Stimulated activated CD4-positive, alpha-beta T cell treated with anti-CD3 and anti-CD28 coated beads, Interleukin-2, amount 100 ng/mL, for 4 hours (primary cell): ENCODE results near the gene NUBP1.
"Not testable (repeated sequence)": the region's sequence is repeated elsewhere in the genome, so short reads cannot be mapped to it uniquely, and the experiment has no call there.

Experiments used
- DNase-seq: peaks from one replicate; pipeline ENCODE4 v3.0.0-alpha.2; 2020; ENCODE audit warnings: low read depth

The NUBP1 gene

DNA sequence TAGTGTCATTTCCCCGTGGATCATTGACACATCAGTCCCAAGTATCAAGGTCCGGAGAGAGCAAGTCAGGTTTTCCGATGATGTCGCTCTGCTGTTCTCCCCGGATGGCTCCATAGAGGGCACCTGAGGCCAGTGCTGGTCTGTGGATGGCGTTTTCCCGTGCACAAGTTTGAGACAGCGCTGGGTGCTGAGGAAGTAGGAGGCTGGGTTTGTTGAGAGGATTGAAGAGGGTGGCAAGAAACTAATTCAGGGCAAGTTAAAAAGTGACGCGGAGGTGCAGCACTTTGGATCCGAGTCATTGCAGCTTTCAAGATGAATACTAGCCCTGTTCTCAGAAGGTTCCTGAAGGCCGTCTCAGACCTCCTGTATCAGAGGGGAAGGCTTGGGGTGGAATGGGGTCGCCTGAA lies 7.7 kb downstream of the NUBP1 start:
- no peak for DNase-seq

DNA sequence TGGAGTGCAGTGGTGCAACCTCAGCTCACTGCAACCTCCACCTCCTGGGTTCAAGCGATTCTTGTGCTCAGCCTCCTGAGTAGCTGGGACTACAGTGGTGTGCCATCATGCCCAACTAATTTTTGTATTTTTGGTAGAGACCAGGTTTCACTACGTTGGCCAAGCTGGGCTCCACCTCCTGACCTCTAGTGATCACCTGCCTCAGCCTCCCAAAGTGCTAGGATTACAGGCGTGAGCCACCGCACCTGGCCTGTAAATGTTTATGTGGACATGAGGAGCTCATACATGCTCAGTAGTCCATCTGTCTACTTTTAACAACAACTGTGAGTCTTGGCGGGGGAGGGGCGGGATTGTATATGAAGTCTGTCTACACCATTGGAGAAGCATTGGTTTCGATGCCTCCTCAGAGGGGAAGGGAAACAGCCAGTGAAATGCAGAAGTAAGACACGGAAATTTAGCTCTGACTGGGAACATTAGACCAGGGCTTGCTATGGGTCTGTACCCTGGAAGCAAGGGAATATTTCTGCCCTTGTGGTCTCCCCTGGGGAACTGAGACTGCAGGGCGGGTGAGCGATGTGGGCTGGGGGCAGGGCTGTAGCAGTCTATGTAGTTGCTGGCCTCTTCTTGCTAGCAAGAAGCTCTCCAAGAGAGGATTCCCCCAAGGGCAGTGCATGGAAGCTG lies 9.3 kb downstream of the NUBP1 start:
- no peak for DNase-seq

DNA sequence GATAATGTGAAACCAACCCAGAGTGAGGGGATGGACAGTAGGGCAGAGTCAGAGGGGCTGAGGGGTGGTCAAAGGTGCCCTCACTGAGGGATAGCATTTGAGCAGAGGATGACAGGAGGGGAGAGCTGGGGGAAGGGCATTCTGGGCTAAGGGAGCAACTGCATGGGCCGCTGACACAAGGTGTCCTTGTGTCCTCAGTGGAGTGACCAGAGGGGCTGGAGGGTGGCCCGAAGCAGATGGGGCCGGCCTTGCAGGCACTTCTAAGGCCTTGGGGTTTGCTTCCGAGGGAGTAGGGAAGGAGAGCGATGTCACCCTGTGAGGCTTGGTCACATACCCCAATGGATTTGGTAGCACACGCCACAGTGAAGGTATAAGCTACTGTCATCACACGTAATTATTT lies 10.0 kb downstream of the NUBP1 start:
- no peak for DNase-seq

DNA sequence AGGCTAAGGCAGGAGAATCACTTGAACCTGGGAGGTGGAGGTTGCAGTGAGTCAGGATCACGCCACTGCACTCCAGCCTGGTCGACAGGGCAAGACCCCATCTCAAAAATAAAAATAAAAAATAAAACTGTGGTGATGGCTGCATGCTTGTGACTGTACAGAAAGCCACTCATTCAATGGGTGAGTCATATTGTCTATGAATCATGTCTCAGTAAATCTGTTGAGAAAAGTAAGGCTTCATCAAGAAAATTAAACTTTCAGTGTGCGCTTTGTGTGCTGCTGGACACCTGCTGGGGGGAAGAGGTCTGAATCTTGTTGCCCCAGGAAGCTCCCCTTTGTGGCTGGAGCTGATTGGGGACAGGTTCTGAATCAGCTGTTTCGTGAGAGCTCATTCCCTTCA lies 11.3 kb downstream of the NUBP1 start:
- no peak for DNase-seq

DNA sequence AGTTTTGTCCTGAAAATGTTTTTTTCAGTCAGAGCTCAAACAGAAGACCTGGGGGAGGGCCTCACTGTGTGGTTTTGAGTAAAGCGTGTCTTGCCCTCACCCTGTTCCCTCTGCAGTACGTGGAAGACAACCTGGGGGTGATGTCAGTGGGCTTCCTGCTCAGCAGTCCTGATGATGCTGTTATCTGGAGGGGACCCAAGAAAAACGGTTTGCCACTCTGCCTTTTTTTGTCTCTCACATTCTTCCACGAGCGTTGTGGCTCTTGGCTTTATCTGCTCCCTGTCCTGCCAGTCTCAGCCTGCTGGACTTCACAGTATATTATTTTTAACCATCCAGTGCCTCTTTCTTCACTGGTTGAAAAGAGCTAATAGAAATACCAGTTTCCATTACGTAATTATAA lies 12.9 kb downstream of the NUBP1 start:
- DNase-seq: no peak

DNA sequence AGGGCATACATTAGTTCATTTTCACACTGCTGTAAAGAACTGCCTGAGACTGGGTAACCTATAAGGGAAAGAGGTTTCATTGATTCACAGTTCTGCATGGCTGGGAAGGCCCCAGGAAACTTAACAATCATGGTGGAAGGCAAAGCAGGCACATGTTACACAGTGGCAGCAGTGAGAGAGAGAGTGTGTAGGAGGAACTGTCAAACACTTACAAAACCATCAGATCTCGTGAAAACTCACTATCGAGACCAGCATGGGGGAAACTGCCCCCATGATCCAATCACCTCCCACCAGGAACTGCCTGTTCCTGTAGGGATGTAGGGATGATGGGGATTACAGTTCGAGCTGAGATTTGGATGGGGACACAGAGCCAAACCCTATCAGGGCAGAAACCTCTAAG lies 17.2 kb downstream of the NUBP1 start:
- DNase-seq: no peak

DNA sequence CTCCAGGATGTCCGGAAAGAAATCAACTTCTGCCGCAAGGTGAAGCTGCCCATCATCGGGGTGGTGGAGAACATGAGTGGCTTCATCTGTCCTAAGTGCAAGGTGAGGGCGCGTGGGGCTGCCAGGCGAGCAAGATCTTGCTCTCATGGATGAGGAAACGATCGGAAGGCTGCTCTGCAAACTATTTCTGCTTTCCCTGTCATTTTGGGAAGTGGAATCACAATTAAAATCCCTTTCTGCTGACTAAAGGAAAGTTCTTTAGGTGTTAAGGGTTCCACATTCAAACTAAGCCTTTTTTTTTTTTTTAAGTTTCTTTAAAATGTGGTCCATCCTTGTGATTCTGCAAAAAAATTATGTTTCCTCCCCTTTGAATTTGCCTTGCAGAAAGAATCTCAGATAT lies 17.7 kb downstream of the NUBP1 start:
- no peak for DNase-seq

DNA sequence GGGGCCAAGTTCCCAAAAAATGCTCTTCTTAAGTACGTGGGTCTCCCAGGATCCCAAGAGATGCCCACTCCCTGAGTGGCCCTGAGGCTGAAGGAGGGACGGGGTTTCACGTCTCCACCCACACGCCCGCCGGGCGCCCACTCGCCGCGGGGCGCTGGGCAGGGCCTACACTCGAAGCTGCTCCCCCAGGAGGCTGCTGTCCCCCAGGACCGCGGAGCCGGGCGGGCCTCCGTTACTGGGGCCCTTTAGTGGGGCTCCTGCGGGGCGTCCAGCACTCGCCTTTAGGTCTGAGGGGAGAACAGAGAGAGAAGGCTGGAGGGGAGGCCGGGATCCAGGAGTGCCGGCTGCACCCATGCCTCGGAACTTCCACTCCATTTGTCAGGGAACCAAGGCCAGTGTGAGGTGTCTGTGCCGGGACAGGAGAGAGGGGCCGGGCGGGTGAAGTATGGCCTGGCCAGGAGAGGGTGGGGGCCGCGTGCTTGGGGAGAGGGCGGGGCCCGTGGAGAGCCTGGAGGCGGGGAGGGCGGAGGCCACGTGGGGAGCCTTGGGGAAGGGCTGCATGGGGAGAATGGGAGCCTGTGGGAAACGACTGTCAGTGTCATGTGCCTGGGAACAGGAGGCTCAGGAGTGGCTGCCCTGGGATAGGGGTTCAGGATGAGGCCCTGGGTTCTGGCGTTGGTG lies 18.8 kb downstream of the NUBP1 start:
- DNase-seq: no peak

DNA sequence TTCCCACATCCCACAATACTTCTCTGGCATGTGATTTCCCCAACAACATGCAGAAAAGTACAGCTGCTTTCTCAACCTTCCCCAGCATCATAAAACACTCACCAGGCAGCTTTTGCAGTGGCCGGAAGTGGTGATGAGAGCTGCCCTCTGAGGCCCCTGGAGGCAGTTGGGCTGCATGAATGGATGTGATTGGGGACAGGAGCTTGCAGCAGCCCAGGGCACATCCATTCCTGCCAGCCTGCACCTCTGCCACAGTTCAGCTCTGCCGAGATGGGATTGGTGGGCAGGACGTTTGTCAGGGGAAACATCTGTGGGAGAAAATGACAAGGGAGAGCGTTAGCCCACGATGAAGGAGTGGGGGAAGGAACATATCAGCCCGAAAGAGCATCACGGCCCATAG lies 19.8 kb downstream of the NUBP1 start:
- DNase-seq: no peak

DNA sequence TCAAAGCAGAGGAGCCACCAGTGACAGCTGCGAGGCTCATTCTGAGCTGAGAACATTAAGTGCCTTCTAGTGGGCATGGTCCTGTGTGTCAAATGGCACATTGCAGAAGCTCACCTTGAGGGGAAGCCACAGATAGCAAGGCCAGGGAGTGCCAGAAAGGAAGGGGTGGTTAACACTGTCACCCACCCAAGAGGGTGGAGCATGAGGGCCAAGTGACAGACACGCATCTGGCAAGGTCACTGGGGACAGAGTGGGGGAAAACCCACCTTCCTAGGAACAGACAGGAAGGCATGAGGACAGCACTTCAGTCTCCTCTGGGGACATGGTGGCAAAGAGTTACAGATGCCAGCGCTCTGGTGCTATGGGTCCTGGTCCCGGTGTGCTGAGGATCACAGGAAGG lies 22.1 kb downstream of the NUBP1 start:
- no peak for DNase-seq

DNA sequence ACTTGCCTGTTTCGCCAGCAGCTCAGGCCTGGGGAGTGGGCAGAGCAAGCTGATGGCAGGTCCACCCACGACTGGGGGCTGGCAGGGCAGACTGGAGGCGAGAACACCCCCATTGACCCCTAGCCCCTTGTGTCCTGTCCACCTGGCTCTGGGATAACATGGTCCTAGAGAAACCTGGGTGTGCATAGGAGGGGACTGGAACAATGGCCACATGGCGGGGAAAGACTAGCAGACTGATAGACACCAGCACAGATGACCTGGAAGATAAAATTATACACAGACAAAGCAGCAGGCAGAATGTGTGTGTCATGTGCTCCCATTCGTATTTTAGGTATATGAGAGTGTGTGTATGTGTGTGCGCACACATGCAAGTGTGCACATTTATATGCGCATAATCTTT lies 23.5 kb downstream of the NUBP1 start:
- no peak for DNase-seq

DNA sequence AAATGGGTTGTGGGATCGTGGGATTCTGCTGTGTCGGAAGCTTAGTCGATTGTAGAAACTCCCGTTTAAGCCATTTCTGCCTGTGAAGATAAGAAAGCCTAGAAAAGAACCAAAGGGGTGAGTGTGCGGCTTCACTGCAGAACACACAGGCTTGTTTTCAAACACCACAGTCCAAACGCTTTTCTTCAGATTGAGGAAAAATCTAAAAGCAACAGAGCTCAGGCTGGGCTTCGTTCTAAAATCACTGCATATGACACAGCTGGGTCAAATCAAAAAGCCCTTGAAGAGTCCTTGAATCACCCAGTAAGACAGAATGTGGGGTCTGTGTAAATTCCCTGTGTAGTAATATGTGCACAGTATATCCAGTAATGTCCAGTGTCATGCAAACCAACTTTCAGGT lies 25.7 kb downstream of the NUBP1 start:
- no peak for DNase-seq

DNA sequence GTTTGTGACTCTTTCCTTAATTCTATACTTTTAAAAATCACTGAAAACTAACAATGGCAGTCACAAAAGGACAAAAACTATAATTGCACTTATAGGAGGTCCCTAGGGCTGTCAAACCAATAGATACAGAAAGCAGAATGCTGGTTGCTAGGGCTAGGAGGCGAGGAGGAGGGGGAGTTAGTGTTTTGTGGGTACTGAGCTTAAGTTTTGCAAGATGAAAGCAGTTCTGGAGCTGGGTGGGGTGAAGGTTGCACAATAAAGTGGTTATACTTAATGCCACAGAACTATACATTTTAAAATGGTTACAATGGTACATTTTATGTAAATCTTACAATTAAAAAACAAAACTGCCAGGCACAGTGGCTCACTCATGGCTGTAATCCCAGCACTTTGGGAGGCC lies 27.3 kb downstream of the NUBP1 start:
- DNase-seq: no peak

DNA sequence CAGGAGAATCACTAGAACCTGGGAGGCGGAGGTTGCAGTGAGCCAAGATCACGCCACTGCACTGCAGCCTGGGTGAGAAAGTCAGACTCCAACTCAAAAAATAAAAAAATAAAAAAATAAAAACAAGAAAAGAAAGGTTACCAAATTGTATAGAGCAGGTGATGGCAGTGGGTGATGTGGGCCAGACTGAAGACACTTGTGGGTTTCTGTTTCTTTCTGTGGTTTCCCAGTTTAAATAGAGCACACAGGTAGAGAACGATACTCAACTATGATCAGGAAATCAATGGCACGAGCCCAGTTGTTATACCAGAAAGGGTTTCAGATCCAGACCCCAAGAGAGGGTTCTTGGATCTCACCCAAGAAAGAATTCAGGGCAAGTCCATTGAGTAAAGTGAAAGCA lies 32.6 kb downstream of the NUBP1 start:
- DNase-seq: no peak

DNA sequence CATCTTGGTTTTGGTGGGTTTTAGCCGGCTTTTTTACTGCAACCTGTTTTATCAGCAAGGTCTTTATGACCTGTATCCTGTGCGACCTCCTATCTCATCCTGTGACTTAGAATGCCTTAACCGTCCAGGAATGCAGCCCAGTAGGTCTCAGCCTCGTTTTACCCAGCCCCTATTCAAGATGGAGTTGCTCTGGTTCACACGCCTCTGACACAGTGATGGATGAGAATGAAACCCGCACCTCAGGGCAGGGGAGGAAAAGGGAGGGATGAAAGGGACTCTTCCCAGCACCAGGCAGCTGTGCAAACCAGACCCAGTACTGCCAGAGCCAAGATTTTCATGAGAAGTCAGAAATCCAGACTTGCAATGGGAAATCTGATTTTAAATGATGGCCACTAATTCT lies 33.3 kb downstream of the NUBP1 start:
- DNase-seq: not testable (repeated sequence)

DNA sequence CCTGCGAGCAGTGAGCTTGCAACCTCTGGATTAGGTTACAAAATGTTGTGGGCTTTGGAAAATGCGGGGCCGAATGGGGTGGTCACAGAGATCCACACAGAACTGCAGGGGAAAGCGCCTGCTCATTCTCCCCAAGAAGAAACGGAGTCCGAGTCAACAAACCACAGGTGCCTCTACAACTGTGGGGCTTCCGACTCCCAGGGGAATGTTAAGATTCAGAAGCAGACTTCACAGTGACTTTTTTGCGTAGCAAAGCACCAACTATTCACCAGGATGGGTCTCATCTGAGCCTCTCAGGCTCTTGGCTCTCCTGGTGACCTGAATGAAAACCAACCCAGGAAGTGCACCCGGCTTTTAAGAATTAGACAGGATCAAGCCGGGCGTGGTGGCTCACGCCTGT lies 33.7 kb downstream of the NUBP1 start:
- DNase-seq: no peak

DNA sequence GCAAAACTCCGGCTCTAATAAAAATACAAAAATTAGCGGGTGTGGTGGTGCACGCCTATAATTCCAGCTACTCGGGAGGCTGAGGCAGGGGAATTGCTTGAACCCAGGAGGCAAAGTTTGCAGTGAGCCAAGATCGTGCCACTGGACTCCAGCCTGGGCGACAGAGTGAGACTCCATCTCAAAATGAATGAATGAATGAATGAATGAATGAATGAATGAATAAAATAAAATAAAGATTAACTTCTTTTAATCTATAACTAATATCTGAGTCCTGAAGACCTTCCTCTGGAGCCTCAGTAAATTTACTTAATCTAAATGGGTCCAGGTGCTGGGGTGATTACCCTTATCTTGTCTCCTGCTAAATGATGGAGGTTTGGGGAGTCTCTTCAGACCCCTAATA lies 36.3 kb downstream of the NUBP1 start:
- DNase-seq: not testable (repeated sequence)

DNA sequence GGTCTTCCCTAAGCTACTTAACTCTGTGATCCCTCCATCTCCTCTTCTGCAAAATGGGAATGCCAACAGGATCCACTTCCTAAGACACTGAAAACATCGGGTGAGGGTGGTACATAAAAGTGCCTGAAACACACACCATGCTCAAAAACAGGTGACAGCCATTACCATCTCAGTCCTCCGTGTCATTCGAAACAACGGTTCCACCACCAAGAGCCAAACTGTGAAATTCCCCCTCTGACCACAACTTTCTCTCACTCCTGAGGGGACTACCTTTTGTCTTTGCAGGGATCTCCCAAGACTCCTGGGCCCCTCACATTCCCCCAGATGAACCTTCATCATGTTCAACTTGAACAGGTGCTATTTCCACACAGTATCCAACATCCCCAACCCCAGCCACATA lies 37.0 kb downstream of the NUBP1 start:
- no peak for DNase-seq

DNA sequence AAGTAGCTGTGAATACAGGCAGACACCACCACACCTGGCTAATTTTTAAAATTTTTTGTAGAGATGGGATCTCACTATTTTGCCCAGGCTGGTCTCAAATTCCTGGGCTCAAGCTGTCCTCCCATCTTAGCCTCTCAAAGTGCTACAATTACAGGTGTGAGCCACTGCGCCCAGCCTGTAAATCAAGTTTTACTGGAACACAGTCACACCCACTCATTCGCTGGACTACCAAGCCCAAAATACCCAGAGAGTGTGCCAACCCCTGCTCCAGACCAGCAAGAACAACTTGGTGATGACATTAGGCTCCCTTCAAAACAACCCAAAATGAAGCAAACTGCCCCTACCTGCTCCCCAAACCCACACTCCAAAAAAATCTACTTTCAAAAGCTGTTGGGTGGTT lies 39.0 kb downstream of the NUBP1 start:
- no peak for DNase-seq

DNA sequence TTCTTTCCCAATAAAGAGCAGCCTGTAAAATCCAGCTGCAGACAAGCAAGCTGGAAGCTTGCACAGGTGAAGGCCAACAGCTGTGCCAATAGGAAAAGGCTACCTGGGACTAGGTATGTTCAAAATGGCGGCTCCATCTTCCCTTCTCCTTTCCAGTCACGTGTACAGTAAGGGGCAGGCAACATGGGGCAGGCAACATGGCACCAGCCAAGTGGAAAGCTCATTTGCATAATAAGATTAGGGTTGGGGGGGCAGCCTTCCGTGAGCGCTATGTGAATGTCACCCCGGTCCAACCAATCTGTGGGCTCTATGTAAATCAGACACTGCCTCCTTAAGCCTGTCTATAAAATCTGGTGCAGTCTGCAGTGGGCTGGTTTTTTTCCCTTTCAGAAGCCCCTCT lies 43.7 kb downstream of the NUBP1 start:
- no peak for DNase-seq

DNA sequence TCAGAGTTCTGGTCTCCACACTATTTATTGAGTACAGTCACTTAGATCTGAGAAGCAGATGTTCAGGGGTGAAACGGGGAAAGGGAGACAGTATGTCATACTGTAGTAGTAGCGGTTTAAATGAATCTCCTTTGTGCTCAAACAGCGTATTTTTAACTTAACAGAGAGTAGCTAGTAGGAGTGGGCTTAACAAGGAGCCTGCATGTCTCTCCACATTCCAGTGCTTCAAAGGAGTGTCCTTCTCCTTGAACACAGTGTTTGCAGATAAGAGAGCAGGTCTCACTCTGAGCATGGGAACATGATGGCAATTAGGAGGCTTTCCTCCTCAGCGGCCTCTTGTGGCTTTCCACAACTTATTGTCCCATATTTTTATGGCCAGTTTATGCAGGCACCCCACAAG lies 45.0 kb downstream of the NUBP1 start:
- not testable (repeated sequence) for DNase-seq

DNA sequence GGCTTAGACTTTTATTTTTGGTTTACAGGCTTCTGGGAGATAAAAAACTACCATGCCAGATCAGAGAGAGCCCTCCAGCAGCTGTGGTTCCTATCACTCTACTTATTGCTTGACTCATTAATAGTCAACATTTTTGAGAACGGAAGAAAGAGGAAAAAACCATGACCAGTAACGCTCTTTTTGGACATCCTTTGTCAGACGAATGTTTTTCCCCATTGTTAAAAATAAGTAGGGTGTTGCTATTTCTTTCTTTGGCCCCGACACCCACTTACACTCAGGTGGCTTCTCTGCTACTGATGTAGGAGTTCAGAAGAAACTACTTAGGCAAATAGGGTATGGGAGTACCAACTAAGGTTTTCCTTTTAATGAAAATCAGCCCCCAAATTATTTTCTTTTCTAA lies 47.4 kb downstream of the NUBP1 start:
- no peak for DNase-seq

DNA sequence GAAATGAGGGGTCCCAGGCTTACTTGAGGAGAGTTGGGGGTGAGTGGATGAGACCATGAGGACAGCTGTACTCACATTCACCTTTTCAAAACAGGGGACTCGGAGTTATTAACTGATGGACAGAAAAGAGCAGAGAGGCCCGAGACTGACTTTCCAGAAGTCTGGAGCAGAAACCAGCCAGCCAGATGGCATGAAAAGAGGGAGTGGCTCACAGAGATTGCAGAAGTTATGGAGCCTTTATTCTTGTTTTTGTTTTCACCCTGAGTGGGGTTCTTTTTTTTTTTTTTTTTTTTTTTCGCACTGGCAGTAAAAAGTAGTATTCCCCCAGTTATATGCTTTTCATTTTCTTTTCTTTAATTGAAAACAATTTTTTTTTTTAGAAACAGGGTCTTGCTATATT lies 56.1 kb downstream of the NUBP1 start:
- DNase-seq: no peak

DNA sequence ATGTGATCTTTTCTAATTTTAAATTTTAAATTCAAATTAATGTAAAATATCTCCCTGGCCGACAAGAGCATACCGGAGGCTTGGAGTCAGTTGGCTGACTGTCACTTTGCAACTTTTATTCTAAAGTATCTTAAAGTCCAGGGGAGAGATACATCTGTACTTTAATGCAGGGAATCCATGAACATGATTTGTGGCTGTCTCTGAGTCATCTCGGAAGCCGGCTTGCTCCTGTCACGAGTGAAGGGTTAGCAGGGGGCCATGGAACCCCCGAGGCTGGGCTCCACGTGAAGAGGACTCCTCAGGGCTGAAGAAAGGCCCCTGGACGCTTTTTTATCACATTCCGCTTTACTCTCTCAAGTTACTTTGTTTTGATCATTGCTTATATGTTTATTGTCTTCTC lies 61.7 kb downstream of the NUBP1 start:
- no peak for DNase-seq
